ENCODE results near the gene AEBP1.
A peak's percentile ranks its signal among the peaks of the same experiment; 100 is the strongest.

AEBP1 gene

DNA sequence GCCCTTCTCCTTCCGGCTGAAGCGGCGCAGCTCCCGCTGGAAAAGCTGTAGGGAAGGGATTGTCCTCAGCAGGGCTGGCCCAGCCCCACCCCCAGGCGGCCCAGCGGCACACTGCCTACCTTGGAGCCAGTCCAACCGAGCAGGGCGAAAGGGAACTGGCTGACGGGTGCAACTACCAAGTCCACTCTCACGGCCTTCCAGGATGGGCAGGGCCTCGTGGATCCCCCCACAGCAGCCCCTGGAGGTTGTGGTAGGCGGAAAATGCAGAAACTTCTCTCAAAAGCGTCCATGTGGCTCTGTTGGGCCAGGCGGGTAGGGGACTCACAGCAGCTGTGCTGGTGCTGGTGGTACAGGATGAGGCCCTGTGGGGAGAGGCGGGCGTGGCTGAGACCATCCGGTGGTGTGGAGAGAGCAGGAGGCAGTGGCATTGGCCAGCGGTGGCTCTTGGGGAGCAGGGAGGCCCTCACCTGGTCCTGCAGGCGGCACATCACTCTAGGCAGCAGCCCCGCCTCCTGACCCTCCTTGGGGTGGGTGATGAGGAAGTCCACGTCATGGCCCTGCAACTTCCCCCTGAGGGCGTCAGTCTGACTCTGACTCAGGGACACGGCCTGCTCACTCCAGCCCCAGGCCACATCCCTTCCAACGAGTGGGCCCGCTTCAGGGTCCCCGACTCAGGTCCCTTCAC lies 30.3 kb upstream of the AEBP1 start:
- H3K4me3 ChIP-seq (ENCODE audit: control insufficient read depth, low read depth, low read length) = no peak overlapping the region
- TF ChIP-seq, protein P1, sequence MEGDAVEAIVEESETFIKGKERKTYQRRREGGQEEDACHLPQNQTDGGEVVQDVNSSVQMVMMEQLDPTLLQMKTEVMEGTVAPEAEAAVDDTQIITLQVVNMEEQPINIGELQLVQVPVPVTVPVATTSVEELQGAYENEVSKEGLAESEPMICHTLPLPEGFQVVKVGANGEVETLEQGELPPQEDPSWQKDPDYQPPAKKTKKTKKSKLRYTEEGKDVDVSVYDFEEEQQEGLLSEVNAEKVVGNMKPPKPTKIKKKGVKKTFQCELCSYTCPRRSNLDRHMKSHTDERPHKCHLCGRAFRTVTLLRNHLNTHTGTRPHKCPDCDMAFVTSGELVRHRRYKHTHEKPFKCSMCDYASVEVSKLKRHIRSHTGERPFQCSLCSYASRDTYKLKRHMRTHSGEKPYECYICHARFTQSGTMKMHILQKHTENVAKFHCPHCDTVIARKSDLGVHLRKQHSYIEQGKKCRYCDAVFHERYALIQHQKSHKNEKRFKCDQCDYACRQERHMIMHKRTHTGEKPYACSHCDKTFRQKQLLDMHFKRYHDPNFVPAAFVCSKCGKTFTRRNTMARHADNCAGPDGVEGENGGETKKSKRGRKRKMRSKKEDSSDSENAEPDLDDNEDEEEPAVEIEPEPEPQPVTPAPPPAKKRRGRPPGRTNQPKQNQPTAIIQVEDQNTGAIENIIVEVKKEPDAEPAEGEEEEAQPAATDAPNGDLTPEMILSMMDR (conservative IDR thresholded peaks at IDR 0.05; ENCODE audit: control insufficient read depth, insufficient read depth, low read depth, low read length) = no peak
- peak; percentile 71 for DNase-seq (ENCODE audit: low read depth)

DNA sequence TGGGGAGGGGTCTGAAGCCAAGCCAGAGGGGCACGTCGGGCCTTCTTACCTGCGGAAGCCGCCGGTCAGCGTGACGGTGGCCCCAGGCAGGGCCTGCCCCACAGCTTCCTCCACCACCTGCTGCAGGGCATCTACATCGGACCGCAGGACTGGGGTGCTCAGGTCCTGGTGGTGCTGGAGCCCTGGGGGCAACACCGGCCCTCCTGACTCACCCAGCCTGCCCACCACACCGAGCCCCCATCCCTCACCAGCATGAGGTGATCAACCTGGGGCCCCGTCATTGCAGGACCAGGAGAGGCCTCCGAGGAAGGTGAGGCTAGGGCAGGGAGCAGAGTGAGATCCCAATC lies 29.8 kb upstream of the AEBP1 start:
- TF ChIP-seq, protein P1 (conservative IDR thresholded peaks at IDR 0.05; ENCODE audit: control insufficient read depth, insufficient read depth, low read depth, low read length) = no peak
- H3K4me3 ChIP-seq (ENCODE audit: control insufficient read depth, low read depth, low read length) = no peak overlapping the region
- no peak for DNase-seq (ENCODE audit: low read depth)

DNA sequence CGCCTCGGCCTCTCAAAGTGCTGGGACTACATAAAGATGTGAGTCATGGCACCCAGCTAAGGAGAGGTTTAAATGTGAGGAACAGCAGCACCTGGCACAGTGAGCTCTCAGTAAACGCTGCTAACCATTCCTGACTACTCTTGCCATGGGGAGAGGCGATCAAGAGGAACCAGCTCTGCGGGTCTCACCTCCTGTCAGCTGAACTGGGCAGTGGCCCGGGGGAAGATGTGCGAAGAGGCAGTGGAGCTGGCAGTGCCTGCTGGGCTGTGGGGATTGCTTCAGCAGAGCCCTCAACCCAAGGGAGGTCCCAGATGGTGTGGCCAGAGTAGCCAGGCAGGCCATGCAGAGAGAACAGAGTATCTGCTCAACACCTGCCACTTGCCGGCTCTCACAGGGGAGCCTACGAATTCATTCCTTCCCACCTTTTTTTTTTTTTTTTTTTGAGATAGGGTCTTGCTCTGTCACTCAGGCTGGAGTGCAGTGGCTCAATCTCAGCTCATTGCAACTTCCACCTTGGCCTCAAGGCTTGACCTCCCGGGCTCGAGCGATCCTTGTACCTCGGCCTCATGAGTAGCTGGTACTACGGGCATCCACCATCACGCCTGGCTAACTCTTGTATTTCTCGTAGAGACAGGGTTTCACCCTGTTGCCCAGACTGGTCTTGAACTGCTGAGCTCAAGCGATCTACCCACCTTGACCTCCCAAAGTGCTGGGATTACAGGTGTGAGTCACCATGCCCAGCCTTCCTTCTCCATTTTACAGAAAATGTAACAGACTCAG lies 28.7 kb upstream of the AEBP1 start:
- H3K4me3 ChIP-seq (ENCODE audit: control insufficient read depth, low read depth, low read length) = no peak overlapping the region
- TF ChIP-seq, protein P1 (conservative IDR thresholded peaks at IDR 0.05; ENCODE audit: control insufficient read depth, insufficient read depth, low read depth, low read length) = no peak
- DNase-seq (ENCODE audit: low read depth) = no peak

DNA sequence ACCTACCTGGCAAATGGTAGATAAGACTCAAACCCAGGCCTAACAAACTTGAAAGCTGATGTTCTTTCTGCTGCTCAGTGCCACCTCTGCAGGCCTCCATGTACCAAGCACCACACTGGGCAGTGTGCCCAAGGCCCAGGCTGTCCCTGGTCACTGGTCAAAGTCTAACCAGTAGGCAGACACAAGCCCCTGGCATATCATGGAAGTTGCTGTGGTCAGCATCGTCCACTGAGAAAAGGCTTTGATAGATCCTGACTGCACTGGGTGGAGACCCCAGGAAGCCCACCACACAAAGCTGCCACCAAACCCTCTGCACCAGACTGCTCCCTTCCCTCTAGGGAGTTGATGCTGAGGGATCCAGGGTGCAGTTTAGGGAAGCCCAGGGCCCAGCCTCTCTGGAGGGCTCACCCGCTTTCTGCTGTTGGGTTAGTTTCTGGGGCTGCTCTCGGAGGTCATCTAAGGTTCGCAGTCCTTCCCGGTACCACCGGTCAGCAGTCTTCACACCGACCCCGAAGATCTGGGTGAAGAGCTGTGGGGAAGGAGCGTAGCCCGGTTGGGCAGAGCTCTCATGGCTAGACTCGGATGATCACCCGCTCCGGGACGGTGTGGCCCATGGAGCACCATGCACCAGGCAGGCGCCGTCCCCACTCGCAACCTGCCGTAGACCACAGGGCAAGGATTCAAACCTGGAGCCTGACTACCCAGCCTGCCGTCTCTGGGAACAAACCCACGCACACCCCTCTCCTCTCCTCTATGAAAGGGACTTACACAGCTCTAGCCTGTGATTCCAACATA lies 27.8 kb upstream of the AEBP1 start:
- TF ChIP-seq, protein P1 (conservative IDR thresholded peaks at IDR 0.05; ENCODE audit: control insufficient read depth, insufficient read depth, low read depth, low read length) = no peak
- DNase-seq (ENCODE audit: low read depth) = no peak
- no peak overlapping the region for H3K4me3 ChIP-seq (ENCODE audit: control insufficient read depth, low read depth, low read length)

DNA sequence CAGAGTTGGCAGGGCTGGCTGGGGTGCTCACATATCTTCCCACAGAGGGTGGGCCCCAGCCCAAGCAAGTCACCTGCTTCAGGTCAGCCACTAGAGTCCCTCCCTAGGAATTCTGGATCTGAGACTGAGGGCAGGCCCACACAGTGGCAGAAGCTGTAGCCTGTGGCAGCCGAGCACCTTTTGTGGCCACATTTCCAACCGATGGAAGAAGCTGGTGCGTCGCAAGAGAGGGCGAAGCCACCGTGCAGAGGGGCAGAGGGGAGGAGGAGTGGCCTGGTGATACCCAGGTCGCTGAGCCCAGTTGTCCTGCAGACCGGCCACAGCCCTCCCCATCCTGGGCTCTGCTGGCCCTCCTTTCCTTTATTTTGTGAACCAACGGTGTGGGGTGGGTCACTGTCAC lies 27.1 kb upstream of the AEBP1 start:
- DNase-seq (ENCODE audit: low read depth) = no peak
- TF ChIP-seq, protein P1 (conservative IDR thresholded peaks at IDR 0.05; ENCODE audit: control insufficient read depth, insufficient read depth, low read depth, low read length) = no peak
- H3K4me3 ChIP-seq (ENCODE audit: control insufficient read depth, low read depth, low read length) = no peak overlapping the region

DNA sequence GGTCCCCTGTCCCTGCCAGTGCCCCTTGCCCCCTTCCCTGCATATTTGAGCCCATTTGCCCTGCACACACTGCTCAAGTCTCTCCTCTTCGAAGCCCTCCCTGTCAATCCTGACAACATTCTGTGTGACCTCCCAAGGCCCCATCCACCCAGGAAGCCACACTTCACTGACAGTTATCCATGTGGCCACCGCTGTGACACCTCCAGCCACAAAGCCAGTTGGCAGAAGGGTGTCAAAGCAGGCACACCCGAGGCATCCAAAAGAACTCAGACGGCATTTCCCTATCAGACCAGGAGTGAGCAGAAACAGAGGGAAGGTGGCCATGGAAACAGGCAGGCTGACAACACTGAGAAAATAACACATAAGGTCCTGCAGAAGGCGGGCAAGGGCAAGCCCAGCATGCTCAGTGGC lies 26.5 kb upstream of the AEBP1 start:
- no peak for DNase-seq (ENCODE audit: low read depth)
- no peak overlapping the region for H3K4me3 ChIP-seq (ENCODE audit: control insufficient read depth, low read depth, low read length)
- TF ChIP-seq, protein P1 (conservative IDR thresholded peaks at IDR 0.05; ENCODE audit: control insufficient read depth, insufficient read depth, low read depth, low read length) = no peak
